Measurements from ENCODE around the gene KCNN3.

Gene KCNN3

GRCh38 chr1:154772606-154773506 lies 97.2 kb downstream of the KCNN3 start:
- DNase-seq (ENCODE audit: low read depth, low spot score): no peak

GRCh38 chr1:154772056-154772455 lies 98.0 kb downstream of the KCNN3 start:
- DNase-seq (ENCODE audit: low read depth, low spot score): no peak

GRCh38 chr1:154770897-154771594 lies 99.0 kb downstream of the KCNN3 start:
- DNase-seq (ENCODE audit: low read depth, low spot score): no peak

DNA sequence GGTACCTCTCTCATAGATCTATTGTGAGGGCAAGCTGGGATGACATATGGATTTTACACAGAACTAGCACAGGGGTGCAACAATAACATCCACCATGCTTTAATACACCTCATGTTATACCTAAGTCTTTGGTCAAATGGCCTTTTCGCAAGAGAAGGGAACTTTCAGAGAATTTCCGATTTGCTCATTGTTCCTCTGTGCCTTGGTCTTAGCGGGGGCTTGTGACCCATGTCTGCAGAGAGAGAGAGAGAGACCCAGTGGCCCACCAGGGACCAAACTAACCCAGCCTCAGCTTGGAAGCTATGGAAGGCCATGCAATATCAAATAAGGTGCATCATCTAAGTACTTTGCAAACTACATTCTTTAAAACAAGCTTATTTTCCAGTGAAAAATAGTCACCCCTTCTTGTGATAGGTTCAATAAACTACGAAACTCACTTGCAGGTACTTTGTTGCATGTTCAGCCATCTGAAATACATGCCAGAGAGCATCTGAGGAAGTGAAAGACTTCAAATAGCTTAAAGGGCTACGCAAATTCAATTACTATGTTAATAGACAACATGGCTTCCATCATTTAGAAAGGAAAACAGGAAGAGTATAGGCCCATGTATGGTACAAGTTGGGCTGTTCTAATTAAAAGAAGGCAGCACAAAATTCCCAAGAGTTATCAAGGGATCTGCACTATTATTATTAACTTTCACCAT lies 100.7 kb downstream of the KCNN3 start:
- no peak for DNase-seq (ENCODE audit: low read depth, low spot score)

DNA sequence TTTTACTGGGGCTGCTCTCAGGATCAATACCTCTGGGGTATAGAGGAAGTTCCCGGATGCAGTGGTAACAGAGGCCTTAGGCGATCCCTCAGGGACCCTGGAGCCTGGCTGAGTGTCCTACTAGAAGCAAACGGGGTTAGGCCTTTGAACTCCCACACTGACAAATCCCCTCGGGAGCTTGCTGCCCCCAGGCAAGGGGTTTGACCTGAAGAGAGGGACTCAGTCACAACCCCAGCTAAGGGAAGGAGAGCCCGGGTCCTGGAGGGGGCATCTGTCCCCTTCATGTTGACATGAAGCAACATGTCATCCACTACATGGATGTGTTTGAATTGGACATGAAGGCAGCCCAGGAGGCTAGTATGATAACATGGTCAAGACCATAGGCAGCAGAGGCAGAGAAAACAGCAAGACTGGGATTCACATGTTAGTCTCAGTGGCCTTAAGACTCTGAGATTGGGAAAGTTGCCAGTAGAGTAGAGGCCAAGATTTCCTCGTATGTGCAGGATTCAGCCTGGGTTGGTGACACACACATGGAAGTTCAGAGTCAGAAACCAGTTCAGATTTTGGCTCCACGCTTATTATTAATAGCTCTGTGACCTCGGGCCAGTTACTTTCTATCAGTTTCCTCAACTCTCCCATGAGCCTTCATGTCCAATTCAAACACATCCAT lies 101.5 kb downstream of the KCNN3 start:
- DNase-seq (ENCODE audit: low read depth, low spot score): no peak

DNA sequence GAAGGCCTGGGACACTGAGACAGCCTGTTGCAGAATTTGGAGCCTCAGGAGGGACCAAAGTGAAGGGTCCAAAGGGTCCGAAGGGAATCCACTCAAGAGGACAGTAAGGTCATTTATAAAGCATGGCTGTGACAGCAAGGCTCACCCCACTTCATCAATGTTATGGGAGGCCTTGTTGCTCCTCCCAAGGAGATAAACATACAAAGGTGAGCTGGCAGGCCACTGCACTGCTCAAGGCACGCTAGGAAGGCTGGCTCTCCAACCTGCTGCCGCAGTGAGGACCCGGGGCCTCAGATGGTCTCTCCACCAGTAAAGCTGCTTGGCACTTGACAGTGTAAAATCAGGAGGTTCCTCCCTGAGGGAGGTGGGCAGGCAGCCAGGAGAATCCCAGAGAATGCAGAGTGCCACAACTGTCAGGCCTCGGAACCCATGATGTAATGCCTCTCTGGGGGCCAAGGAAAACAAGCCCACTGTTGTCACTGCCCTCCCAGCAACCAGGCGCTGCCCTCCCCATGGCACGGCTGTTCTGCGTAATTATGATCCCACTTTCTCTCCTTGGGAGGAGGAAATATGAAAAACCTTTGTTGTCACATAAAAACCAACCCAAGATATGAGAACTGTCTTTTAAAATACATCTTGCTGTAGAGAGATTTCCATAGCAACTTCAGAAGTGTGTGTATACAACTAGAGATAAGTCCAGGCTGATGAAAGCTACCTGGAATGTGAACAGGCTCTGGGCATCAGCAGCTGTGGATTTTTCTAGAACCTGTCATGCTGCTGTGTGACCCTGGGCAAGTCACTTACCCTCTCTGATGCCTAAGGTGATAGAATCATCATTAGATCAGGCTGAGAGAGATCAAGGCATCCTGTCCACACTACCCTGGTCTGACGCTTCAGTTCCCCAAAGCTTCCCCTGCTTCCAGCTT lies 102.5 kb downstream of the KCNN3 start:
- DNase-seq (ENCODE audit: low read depth, low spot score): no peak

DNA sequence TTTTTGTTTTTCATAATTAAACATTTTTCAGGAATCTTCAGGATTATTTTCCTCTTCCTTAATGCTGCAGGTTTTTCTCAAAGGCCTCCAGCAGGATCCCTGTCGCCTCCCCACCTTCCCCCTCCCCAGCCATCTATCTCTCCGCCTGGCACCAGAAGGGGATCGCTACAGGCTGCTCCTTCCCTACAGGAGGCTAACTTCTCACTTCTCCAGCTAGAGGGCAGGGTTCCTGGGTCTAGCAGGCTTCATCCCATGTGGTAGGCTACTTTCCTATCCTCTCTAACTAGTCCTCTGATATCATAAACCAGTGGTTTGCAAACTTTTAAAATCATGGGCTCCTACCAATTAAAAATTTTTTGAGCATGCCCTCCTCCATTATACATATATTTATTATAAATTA lies 104.1 kb downstream of the KCNN3 start:
- no peak for DNase-seq (ENCODE audit: low read depth, low spot score)

DNA sequence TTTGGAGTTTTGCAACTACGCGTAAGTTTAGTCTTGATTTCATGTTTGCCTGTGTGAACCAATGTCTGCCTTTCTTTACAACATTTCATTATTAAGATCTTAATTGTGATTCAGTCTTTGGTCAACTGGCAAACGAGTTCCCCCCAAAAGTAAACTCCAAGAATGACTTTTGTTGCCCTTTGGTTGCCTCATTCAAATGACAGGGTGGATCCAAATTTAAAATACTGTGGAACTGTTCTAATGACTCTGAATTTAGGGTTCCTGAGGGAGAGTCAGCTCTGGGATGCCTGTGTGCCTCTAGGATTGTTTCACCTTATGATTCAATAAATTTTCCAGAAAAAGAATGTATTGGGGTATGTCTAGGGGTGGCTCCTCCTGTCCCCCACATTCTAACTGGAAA lies 105.3 kb downstream of the KCNN3 start:
- DNase-seq (ENCODE audit: low read depth, low spot score): no peak

GRCh38 chr1:154764181-154764580 lies 105.9 kb downstream of the KCNN3 start:
- DNase-seq (ENCODE audit: low read depth, low spot score): no peak

GRCh38 chr1:154760469-154760933 lies 109.6 kb downstream of the KCNN3 start:
- DNase-seq (ENCODE audit: low read depth, low spot score): peak; percentile 72

- no peak for DNase-seq (ENCODE audit: low read depth, low spot score)
Observed at GRCh38 chr1:154759793-154760192, 110.3 kb downstream of the KCNN3 start.

GRCh38 chr1:154759196-154759595 lies 110.9 kb downstream of the KCNN3 start:
- peak; percentile 33 for DNase-seq (ENCODE audit: low read depth, low spot score)

GRCh38 chr1:154758346-154758745 lies 111.7 kb downstream of the KCNN3 start:
- no peak for DNase-seq (ENCODE audit: low read depth, low spot score)

DNA sequence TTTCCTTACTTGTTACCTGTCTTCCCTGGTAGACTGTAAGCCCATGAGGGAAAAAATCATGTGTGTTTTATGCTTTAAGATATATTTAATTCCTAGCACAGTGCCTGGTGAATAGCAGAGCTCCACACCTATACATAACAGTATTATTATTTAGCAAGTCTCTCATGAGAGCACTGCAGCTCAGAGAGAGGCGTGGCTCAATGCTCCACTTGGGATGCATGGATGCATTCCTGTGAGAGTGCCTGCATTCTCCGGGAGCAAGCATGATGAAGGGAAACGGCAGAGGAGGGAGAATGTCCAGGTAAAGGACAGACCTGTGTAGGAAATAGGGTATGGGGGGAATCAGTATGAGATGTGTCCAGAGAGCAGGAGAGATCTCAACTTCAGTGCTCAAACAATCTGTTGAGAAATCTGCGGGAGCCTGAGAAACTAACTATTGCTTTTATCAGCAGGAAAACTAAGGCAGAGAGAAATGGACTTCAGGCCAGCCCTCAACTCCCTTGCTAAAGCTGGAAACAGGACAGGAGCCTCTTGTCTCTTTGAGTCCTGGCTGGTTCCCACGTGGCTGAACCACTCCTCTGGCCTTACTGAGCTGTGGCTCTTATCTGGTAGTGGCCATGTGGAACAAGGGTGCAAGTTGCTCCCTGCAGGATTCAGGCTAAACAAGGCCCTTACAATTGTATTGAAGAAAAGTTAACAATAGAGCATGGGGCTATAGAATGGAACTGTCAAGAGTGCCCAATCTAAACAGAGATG lies 113.1 kb downstream of the KCNN3 start:
- DNase-seq (ENCODE audit: low read depth, low spot score): no peak

DNA sequence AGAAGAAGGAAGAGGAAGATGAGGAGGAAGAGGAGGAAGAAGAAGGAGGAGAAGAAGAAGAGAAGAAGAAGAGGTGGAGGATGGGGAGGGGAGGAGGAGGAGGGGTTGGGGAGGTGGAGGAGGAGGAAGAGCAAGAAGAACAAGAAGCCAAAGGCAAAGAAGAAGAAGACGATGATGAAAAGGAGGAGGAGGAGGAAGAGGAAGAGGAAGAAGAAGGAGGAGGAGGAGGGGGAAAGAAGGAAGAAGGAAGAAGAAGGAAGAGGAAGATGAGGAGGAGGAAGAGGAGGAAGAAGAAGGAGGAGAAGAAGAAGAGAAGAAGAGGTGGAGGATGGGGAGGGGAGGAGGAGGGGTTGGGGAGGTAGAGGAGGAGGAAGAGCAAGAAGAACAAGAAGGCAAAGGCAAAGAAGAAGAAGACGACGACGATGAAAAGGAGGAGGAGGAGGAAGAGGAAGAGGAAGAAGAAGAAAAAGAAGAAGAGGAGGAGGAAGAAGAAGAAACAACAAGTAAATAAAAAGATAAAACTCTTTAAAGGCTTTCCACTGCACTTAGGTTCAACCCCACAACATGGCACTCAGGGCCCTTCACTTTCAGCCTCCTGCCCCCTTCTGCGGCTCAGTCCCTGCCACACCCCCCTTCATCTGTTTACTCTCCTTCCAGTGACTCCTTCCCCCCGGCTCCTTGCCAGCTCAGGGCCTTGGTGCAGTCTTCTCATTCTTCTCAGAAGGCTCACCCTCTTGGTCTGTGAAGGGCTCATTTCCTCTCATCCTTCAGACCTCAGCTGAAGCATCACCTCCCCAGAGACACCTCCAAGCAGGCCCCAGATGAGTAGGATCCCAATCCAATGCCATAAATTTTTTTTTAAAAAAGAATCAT lies 114.0 kb downstream of the KCNN3 start:
- DNase-seq (ENCODE audit: low read depth, low spot score): no peak

- DNase-seq (ENCODE audit: low read depth, low spot score): no peak
Observed at GRCh38 chr1:154753426-154753825, 116.7 kb downstream of the KCNN3 start.

GRCh38 chr1:154752273-154753030 lies 117.6 kb downstream of the KCNN3 start:
- no peak for DNase-seq (ENCODE audit: low read depth, low spot score)

DNA sequence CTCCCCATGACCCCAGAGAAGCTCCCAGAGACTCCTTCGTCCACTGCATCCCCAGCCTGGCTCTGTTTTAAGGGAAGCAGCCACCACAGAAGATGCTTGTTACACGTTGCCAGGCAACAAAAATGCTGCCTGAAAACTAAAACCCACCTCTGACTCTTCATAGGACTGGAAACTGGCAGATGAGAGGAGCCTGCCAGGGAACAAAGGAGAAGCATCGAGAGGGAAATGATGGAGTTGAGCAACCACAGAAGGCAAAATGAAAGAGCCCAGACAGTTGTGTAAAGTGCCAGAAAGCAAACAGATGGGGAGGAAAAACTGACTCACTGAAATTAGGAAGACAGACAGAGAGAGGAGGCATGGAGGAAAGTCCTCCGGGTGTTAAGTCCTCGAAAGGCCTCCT lies 118.4 kb downstream of the KCNN3 start:
- DNase-seq (ENCODE audit: low read depth, low spot score): no peak

All from activated naive CD8-positive, alpha-beta T cell treated with anti-CD3 and anti-CD28 coated beads, Interleukin-2, amount 50 U/mL, for 16 hours (primary cell).